ENCODE measurements around the gene CLIC1. TPM values are rescaled to one million over a fixed set of nuclear protein-coding genes. Genes with fewer than 3 reads are reported as not detected.

The CLIC1 gene
- total and polyA plus RNA-seq, 7 donors: 172 to 668 (median 251) TPM

- peaks cover 0 to 10% (median 7%) of the 10 kb centered on the region in 4 donors for H3K4me1 ChIP-seq
- TF ChIP-seq CTCF (IDR thresholded peaks at IDR 0.05): no peak
- TF ChIP-seq POLR2AphosphoS5 (IDR thresholded peaks at IDR 0.05): no peak
- no peak for TF ChIP-seq POLR2A (IDR thresholded peaks at IDR 0.05)
- TF ChIP-seq EP300 (IDR thresholded peaks at IDR 0.05): no peak
- no peak overlapping the region for H3K27ac ChIP-seq
- H3K4me3 ChIP-seq: no peak overlapping the region
- no peaks in the 10 kb centered on the region for H3K36me3 ChIP-seq
- intact Hi-C loops (cut with DNase I): no loop called here
- 84 to 89% methylated on average over 9 of the region's 9 CpGs for WGBS, 2 donors
- H3K27me3 ChIP-seq: peaks cover 0 to 14% (median 3%) of the 10 kb centered on the region in 3 donors
- DNase-seq: no peak
- no peaks in the 10 kb centered on the region for H3K9me3 ChIP-seq
Observed at GRCh38 chr6:31765559-31765909, 29.2 kb upstream of the CLIC1 start.

GRCh38 chr6:31764198-31764597 is 27.9 kb upstream of the CLIC1 start:
- H3K27me3 ChIP-seq: peaks cover 0 to 14% (median 3%) of the 10 kb centered on the region in 3 donors
- H3K4me3 ChIP-seq: no peak overlapping the region
- H3K36me3 ChIP-seq: no peaks in the 10 kb centered on the region
- 79 to 81% methylated on average over 4 of the region's 4 CpGs for WGBS, 2 donors
- TF ChIP-seq POLR2A (IDR thresholded peaks at IDR 0.05): no peak
- TF ChIP-seq POLR2AphosphoS5 (IDR thresholded peaks at IDR 0.05): no peak
- no peak for TF ChIP-seq CTCF (IDR thresholded peaks at IDR 0.05)
- TF ChIP-seq EP300 (IDR thresholded peaks at IDR 0.05): no peak
- no peak for DNase-seq
- peaks cover 0 to 10% (median 7%) of the 10 kb centered on the region in 4 donors for H3K4me1 ChIP-seq
- intact Hi-C loops (cut with DNase I): no loop called here
- H3K27ac ChIP-seq: no peak overlapping the region
- H3K9me3 ChIP-seq: no peaks in the 10 kb centered on the region

- Histone ChIP-seq H3K27ac (no peak overlapping the region), H3K4me1 (peaks cover 0 to 10% (median 7%) of the 10 kb centered on the region in 4 donors), H3K27me3 (peaks cover 0 to 14% (median 3%) of the 10 kb centered on the region in 3 donors), H3K4me3 (no peak overlapping the region), H3K36me3 (no peaks in the 10 kb centered on the region), H3K9me3 (no peaks in the 10 kb centered on the region)
- 18 to 34% methylated on average over 1 of the region's 1 CpG for WGBS, 2 donors
- intact Hi-C loops (cut with DNase I): no loop called here
- DNase-seq: no peak
- TF ChIP-seq EP300 (IDR thresholded peaks at IDR 0.05) (no peak), CTCF (IDR thresholded peaks at IDR 0.05) (no peak), POLR2AphosphoS5 (IDR thresholded peaks at IDR 0.05) (no peak), POLR2A (IDR thresholded peaks at IDR 0.05) (no peak)
Observed at GRCh38 chr6:31763619-31763940, 27.2 kb upstream of the CLIC1 start.

- intact Hi-C loops (cut with DNase I): no loop called here
- Histone ChIP-seq H3K4me1 (peaks cover 0 to 10% (median 7%) of the 10 kb centered on the region in 4 donors), H3K27me3 (peaks cover 0 to 14% (median 3%) of the 10 kb centered on the region in 3 donors), H3K27ac (no peak overlapping the region), H3K9me3 (no peaks in the 10 kb centered on the region), H3K4me3 (no peak overlapping the region), H3K36me3 (no peaks in the 10 kb centered on the region)
- no peak for DNase-seq
- WGBS, 2 donors: 82 to 83% methylated on average over 8 of the region's 8 CpGs
- no peak for TF ChIP-seq POLR2AphosphoS5 (IDR thresholded peaks at IDR 0.05)
- TF ChIP-seq CTCF (IDR thresholded peaks at IDR 0.05): no peak
- no peak for TF ChIP-seq POLR2A (IDR thresholded peaks at IDR 0.05)
- no peak for TF ChIP-seq EP300 (IDR thresholded peaks at IDR 0.05)
Observed at GRCh38 chr6:31762878-31763618, 26.7 kb upstream of the CLIC1 start.

- intact Hi-C loops (cut with DNase I): no loop called here
- peaks cover 0 to 14% (median 3%) of the 10 kb centered on the region in 3 donors for H3K27me3 ChIP-seq
- no peak within 1 kb of the TSS for H3K4me3 ChIP-seq
- WGBS, 2 donors: 81 to 87% methylated on average over 4 of the region's 4 CpGs
- TF ChIP-seq POLR2A (IDR thresholded peaks at IDR 0.05) (no peak), CTCF (IDR thresholded peaks at IDR 0.05) (no peak), POLR2AphosphoS5 (IDR thresholded peaks at IDR 0.05) (no peak), EP300 (IDR thresholded peaks at IDR 0.05) (no peak)
- H3K4me1 ChIP-seq: peaks cover 0 to 10% (median 7%) of the 10 kb centered on the region in 4 donors
- no peaks in the 10 kb centered on the region for H3K36me3 ChIP-seq
- H3K27ac ChIP-seq: no peak within 1 kb of the TSS
- DNase-seq: no peak
- no peaks in the 10 kb centered on the region for H3K9me3 ChIP-seq
Observed at GRCh38 chr6:31762356-31762755, 26.0 kb upstream of the CLIC1 start, which contains the start of gene SAPCD1. Gene SAPCD1 (plus strand): TSS chr6:31762656. CDS start chr6:31763055, 399 bp downstream.

All from sigmoid colon (tissue), 7 donors.